ENCODE results near the gene HOXB2.

DNA sequence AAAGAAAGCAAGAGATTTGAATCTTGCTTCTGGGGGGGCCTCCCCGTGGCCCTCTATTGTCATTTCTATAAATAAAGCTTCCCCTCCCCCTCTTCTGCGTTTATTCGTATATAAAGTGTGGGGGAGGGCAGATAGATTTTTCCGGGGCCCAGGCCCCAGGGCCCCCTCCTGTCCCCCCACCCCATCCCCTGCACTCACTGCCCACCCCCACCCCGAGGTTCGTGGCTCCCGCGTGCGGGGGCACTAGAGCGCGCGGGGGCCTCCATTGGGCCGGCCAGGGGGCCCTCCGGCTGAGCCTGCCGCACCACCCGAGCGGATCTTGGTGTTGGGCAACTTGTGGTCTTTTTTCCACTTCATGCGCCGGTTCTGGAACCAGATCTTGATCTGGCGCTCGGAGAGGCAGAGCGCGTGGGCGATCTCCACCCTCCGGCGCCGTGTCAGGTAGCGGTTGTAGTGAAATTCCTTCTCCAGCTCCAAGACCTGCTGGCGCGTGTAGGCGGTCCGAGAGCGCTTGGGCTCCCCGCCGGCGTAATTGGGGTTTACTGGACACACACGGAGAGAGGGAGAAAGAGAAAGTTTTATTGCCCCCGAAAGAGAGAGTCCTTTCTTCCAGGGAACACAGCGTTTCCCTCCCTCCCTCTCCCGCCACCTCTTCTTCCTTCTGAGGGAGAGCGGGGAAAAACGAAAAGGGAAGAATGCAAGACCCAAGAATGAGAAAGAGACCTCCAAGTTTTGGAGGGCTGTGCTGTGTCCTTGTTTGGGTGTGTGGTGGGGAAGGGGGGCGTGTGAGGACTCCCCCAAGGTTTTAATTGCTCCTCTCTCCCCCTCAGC lies 31.8 kb upstream of the HOXB2 start:
- TF ChIP-seq, protein P1, sequence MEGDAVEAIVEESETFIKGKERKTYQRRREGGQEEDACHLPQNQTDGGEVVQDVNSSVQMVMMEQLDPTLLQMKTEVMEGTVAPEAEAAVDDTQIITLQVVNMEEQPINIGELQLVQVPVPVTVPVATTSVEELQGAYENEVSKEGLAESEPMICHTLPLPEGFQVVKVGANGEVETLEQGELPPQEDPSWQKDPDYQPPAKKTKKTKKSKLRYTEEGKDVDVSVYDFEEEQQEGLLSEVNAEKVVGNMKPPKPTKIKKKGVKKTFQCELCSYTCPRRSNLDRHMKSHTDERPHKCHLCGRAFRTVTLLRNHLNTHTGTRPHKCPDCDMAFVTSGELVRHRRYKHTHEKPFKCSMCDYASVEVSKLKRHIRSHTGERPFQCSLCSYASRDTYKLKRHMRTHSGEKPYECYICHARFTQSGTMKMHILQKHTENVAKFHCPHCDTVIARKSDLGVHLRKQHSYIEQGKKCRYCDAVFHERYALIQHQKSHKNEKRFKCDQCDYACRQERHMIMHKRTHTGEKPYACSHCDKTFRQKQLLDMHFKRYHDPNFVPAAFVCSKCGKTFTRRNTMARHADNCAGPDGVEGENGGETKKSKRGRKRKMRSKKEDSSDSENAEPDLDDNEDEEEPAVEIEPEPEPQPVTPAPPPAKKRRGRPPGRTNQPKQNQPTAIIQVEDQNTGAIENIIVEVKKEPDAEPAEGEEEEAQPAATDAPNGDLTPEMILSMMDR (IDR thresholded peaks at IDR 0.05; ENCODE audit: low read depth, low read length, poor library complexity, severe bottlenecking) = no peak
- no peak for TF ChIP-seq EZH2phosphoT487 (IDR thresholded peaks at IDR 0.05; ENCODE audit: borderline replicate concordance, low read length)

Measured in DOHH2 (cell line).